HG02588 (cell line): ENCODE data around the gene ABHD12B.
"Not testable (repeated sequence)": the region's sequence is repeated elsewhere in the genome, so short reads cannot be mapped to it uniquely, and the experiment has no call there.

Source experiments
- ATAC-seq: cut with Tn5 transposase; IDR thresholded peaks from one replicate; pipeline ENCODE4 v1.9.1; 2021; ENCODE audit warnings: mild to moderate bottlenecking, moderate library complexity; ENCODE audit not compliant: unreplicated experiment

ABHD12B gene

GRCh38 chr14:50883827-50884197 lies 12.0 kb downstream of the ABHD12B start:
- ATAC-seq = no peak

DNA sequence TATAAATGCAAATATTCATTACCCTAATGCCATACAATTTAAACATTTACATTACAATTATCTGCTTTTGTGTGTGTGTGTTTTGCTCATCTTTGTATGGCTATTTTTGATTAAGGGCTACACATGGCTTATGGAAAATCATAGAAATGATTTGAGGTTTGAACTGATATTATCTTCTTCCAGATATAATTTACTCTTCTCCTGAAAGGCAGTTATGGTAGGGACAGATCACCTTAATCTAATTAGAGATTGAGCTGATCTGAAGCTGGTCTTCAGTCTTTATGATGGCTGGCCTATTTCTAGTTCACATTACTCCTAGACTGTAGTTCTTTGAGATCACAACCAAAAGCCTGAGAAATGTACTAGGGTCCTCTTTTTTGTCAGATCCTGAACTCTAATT lies 15.6 kb downstream of the ABHD12B start:
- no peak for ATAC-seq

DNA sequence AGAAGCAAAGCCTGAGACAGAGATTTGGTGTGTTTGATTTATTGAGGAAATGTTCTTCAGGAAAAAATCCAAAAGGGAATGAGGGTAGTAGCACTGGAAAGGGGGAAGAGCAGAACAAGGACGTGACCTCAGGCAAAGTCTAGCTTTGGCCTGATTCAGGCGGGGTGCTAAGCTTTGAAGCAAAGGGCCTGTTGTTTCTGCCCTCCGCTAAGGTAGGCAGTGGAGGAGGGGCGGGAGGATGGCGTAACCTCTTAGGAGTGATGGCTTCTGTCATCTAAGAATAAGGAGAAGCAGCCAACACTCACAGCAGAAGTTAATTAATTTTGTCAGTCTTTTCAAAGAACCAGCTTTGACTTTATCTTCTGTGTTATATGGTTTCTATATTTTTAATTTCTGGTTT lies 20.4 kb downstream of the ABHD12B start:
- no peak for ATAC-seq

GRCh38 chr14:50896421-50896820 lies 24.6 kb downstream of the ABHD12B start:
- ATAC-seq = not testable (repeated sequence)

DNA sequence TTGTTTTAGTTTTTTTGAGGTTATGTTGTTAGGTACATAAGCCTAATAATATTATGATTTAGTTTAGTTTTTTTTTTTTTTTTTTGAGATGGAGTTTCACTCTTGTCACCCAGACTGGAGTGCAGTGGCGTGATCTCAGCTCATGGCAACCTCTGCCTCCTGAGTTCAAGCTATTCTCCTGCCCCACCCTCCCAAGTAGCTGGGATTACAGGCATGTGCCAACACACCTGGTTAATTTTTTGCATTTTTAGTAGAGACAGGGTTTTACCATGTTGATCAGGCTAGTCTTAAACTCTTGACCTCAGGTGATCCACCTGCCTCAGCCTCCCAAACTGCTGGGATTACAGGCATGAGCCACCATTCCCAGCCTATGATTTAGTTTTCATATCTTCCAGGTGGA lies 25.2 kb downstream of the ABHD12B start:
- not testable (repeated sequence) for ATAC-seq

DNA sequence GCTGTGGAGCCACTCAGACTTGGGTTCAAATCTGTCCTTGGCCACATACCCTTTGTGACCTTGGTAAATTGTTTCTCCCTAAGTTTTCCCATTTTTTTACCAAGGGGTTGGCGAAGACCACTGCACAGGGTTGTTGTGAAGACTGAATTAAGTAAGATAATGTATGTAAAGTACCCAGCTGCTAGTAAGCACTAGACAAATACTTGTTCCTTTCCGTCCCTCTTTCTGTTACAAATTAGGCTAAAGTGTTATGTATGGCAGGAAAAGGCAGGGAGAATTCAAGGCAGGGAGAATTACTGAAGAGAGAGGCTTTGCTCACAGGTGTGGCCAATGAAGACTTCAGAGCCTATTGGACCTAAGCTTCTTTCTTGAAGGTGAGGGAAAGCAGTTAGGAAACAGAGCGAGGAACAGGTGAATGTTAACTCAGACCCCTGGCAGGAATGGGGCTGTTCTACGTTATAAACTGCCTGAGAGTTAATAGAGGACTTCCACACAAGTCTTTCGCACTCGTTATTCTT lies 25.9 kb downstream of the ABHD12B start:
- no peak for ATAC-seq

GRCh38 chr14:50901361-50901760 lies 29.5 kb downstream of the ABHD12B start:
- ATAC-seq = no peak

GRCh38 chr14:50904719-50905118 lies 32.9 kb downstream of the ABHD12B start:
- ATAC-seq = no peak

- ATAC-seq = no peak
Observed at GRCh38 chr14:50906326-50907065, 34.6 kb downstream of the ABHD12B start.

- no peak for ATAC-seq
Observed at GRCh38 chr14:50910495-50911420, 38.9 kb downstream of the ABHD12B start.

DNA sequence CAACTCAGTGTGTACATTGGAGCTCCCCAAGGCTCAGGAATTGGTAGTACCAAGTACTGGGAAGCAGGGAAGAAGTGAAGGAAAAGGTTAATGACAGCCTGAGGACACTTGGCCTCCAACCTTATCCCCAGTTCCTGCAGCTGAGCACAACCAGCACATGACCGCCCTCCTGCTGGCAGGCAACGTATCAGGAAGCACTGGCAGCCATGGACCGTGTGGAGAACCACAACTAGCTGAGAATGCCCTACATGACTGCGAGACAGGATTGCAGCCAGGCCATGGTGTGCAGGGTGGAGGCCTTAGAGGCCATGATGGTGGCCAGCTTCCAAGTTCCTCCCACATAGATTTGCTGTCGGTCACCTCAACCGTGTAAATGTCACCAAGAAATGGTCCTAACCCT lies 45.6 kb downstream of the ABHD12B start:
- no peak for ATAC-seq

DNA sequence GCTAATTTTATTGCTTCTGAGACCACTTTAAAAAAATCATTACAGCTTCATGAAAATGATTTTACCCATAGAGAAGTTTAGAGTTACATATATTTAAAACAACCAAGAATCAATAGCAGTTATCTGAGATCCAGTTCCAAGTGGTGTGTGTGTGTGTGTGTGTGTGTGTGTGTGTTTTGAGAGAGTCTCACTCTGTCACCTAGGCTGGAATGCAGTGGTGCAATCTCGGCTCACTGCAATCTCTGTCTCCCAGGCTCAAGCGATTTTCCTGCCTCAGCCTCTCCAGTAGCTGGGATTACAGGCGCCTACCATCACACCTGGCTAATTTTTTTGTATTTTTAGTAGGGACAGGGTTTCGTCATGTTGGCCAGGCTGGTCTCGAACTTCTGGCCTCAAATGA lies 47.7 kb downstream of the ABHD12B start:
- ATAC-seq = not testable (repeated sequence)

DNA sequence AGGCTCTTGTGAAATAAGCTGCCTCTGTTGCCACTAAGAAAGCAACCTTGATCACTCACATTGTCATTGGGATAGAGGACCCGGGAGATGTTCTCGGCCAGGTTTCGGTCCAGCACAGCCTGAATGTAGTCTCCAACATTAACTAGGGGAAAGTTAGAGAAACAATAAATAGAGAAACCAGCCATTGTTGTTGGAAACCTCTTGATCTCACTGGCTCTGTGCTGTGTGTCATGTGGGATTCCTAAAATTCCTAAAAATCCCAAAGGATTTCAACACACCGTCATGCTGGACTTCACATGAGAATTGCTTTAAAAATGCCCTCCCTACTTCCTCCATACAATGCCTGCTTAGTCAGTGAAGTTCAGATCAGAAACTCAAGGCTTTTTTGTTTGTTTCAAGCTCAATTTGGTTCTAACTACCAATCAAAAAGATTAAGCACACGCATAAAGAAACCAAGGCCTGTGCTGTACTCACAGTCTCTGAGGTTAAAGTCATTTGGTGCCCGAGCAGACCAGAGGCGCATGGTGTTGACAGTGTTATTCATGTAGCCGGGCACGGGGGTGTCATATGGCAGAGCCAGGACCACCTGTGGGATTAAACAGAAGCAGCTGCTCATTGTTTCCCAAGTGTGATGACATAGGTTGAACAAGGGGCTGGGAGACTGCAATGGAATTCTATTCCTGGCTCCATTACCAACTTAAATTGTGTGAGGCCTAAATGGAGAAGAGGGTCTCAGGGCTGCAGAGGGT lies 48.8 kb downstream of the ABHD12B start:
- ATAC-seq = no peak

- no peak for ATAC-seq
Observed at GRCh38 chr14:50922803-50923202, 51.0 kb downstream of the ABHD12B start.

DNA sequence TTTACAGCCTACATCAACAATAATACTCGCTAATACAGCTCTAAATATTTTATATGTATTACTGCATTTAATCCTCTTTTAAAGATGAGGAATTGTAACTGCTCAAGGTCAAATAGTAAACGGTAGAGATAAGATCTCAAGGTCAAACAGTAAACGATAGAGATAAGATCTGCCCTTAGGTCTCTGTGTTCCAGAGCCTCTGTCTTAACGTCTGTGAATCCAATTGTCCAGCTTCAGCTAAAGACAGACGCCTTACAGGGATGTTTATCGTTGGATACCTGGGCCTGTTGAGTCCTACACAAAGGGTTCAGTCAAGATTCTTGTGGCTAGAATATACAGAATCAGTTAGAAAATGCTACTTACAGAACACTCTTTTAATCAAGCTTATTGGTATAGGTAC lies 52.4 kb downstream of the ABHD12B start:
- ATAC-seq = no peak

GRCh38 chr14:50924843-50925242 lies 53.0 kb downstream of the ABHD12B start:
- ATAC-seq = no peak

DNA sequence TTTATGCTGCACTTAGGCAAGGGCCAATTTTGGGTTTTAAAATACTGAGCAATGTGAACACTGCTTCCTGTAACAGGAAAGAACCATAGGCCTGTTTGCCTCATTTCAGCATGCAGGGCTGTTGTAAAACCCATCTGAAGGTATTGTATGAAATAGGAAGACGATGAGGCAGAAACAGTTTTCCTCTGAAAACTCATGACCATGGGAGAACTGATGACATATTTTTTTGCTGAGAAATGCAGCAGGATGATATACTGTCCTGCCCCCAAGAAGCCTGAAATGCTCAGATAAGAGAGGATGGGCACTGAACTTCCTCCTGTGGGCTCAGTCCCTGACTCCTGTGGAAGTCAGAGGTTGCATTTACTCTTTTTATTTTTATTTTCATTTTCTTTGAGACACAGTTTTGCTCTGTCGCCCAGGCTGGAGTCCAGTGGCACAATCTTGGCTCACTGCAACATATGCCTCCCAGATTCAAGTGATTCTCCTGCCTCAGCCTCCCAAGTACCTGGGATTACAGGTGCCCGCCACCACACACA lies 55.1 kb downstream of the ABHD12B start:
- ATAC-seq = no peak

DNA sequence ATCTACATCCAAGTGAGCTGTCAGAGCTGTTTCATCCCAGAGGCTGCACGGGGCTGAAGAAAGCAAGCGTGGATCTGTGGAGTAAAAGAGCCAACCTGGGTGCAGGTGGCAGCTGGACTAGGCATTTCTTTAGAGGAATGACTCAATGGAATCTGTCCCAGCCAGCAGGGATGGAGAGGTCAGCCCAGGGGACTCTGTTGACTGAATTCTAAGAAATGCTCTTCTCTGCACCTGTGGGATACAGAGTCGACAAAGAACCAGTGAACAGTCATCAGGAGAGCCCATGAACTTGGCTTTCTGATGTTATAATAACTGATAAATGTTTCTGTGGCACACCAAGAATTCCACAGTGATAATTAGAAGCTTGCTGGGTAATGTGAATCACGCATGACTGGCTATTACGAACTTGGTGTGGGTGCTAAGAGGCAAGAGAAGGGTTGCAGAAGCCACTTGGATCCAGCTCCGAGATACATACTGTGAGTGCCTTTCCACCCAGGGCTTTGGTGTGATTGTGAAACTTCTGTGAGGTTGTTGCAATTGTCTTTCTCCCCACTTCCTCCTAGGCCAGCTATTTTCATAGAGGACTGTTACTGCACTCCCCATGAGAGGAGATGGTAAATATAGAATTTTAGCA lies 56.3 kb downstream of the ABHD12B start:
- ATAC-seq = no peak

- no peak for ATAC-seq
Observed at GRCh38 chr14:50929506-50929905, 57.7 kb downstream of the ABHD12B start.

- ATAC-seq = no peak
Observed at GRCh38 chr14:50931559-50931958, 59.7 kb downstream of the ABHD12B start.
